Measurements from ENCODE around the gene PTPRO.

DNA sequence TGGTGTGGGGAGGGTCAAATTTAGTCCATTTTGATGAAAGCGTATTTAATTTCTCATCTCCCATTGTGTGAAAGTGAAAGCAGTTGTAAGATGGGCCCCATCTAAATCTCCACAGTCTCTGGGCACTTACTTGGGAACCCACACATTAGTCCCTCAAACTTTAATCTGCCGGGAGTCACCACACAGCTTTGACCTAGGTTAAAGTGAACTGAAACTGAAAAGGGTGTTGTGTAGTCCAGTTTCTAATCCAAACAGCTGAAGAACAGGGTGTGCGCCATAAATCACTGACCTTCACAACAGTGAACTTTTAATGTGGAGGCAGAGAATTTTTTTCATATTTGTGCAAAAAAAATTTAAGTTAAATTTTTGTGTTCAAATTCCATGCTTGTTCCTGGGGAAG is 48.4 kb upstream of the PTPRO start:
- no peak for TF ChIP-seq SREBF2 (IDR thresholded peaks at IDR 0.05)
- TF ChIP-seq, protein P1, sequence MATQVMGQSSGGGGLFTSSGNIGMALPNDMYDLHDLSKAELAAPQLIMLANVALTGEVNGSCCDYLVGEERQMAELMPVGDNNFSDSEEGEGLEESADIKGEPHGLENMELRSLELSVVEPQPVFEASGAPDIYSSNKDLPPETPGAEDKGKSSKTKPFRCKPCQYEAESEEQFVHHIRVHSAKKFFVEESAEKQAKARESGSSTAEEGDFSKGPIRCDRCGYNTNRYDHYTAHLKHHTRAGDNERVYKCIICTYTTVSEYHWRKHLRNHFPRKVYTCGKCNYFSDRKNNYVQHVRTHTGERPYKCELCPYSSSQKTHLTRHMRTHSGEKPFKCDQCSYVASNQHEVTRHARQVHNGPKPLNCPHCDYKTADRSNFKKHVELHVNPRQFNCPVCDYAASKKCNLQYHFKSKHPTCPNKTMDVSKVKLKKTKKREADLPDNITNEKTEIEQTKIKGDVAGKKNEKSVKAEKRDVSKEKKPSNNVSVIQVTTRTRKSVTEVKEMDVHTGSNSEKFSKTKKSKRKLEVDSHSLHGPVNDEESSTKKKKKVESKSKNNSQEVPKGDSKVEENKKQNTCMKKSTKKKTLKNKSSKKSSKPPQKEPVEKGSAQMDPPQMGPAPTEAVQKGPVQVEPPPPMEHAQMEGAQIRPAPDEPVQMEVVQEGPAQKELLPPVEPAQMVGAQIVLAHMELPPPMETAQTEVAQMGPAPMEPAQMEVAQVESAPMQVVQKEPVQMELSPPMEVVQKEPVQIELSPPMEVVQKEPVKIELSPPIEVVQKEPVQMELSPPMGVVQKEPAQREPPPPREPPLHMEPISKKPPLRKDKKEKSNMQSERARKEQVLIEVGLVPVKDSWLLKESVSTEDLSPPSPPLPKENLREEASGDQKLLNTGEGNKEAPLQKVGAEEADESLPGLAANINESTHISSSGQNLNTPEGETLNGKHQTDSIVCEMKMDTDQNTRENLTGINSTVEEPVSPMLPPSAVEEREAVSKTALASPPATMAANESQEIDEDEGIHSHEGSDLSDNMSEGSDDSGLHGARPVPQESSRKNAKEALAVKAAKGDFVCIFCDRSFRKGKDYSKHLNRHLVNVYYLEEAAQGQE (IDR thresholded peaks at IDR 0.05), result no peak
- TF ChIP-seq POLR2A (IDR thresholded peaks at IDR 0.05; ENCODE audit: low read length), result no peak
- no peak for TF ChIP-seq MYC (IDR thresholded peaks at IDR 0.05; ENCODE audit: borderline replicate concordance, low read length)
- no peak for TF ChIP-seq EP300 (IDR thresholded peaks at IDR 0.05)
- no peak for TF ChIP-seq TP53 (CRISPR knock-in tag; IDR thresholded peaks at IDR 0.05)
- no peak for TF ChIP-seq KDM1A (IDR thresholded peaks at IDR 0.05; ENCODE audit: low read depth)
- TF ChIP-seq EHMT2 (IDR thresholded peaks at IDR 0.05; ENCODE audit: low read depth), result no peak
- TF ChIP-seq ZFP36 (IDR thresholded peaks at IDR 0.05; ENCODE audit: borderline replicate concordance, partially characterized antibody), result no peak
- TF ChIP-seq JUN (IDR thresholded peaks at IDR 0.05), result no peak
- no peak for TF ChIP-seq RAD21 (conservative IDR thresholded peaks at IDR 0.05 in 1 of 2, IDR thresholded peaks at IDR 0.05 in 1 of 2)
- TF ChIP-seq POLR2AphosphoS2 (conservative IDR thresholded peaks at IDR 0.05; ENCODE audit: low read length), result no peak

Measured in A549 (cell line).